ENCODE measurements around the gene CD80. TPM values are rescaled to one million over a fixed set of nuclear protein-coding genes. Genes with fewer than 3 reads are reported as not detected.

Gene CD80
- 10.2 and 14.8 TPM in 2 replicates for total RNA-seq (2011; cell fraction: chromatin; rRNA removed; ENCODE audit: low replicate concordance)
- total RNA-seq (2011; cell fraction: nucleolus; rRNA removed): 6.7 and 10.7 TPM in 2 replicates
- total RNA-seq (2011; cell fraction: nucleoplasm; rRNA removed): 9.2 and 12.3 TPM in 2 replicates
- 5.0 and 5.5 TPM in 2 replicates for total RNA-seq (2014; rRNA removed)
- 5.6 and 6.5 TPM in 2 replicates for total RNA-seq (2014; rRNA removed; fragmentation: Illumina TruSeq; extraction: Trizol)
- total RNA-seq (2015; rRNA removed; fragmentation: Illumina TruSeq; extraction: Trizol): 6.9 and 8.2 TPM in 2 replicates
- total RNA-seq (2021): 4.4 and 4.8 TPM in 2 replicates
- 0.38 and 3.0 TPM in 2 replicates for polyA plus RNA-seq (2011; rRNA removed)
- polyA plus RNA-seq (2011; cell fraction: cytosol; rRNA removed): 0.18 and 1.5 TPM in 2 replicates
- polyA plus RNA-seq (2011; cell fraction: nucleus; rRNA removed): 0.21 and 3.3 TPM in 2 replicates
- 7.0 and 23.4 TPM in 2 replicates for polyA plus RNA-seq (2012)
- polyA plus RNA-seq (2014; fragmentation: Illumina TruSeq; extraction: Trizol): 6.0 and 6.6 TPM in 2 replicates
- polyA plus RNA-seq (2014; fragmentation: Nextera tagmentation; extraction: Ambion mirVana): 1 to 10 TPM; 5.7 to 6.6 TPM
- 3.7 and 5.3 TPM in 2 replicates for polyA plus RNA-seq (2014; rRNA removed)
- polyA minus RNA-seq (2011; rRNA and poly(A)+ RNA removed): 0.87 and 3.6 TPM in 2 replicates
- polyA minus RNA-seq (2011; cell fraction: cytosol; rRNA and poly(A)+ RNA removed): 0.86 TPM in 1 of 2 replicates, not detected in the other
- 0.11 and 2.2 TPM in 2 replicates for polyA minus RNA-seq (2011; cell fraction: nucleus; rRNA and poly(A)+ RNA removed)
- percentile 52 among the genes with signal in this experiment for Bru-seq, nascent RNA
- percentile 47 among the genes with signal in this experiment for BruChase-seq, experiment 1, labeled RNA remaining after a 2-hour chase
- percentile 53 among the genes with signal in this experiment for BruChase-seq, experiment 2, labeled RNA remaining after a 6-hour chase
- long read RNA-seq, experiment 1, partial matches to known transcripts: 2 of 8 reads
- long read RNA-seq, experiment 1, other reads (novel, unspliced or antisense): 6 of 8 reads
- long read RNA-seq, experiment 2: 0 reads
- long read RNA-seq, experiment 3, partial matches to known transcripts: 0 of 3 reads
- long read RNA-seq, experiment 3, other reads (novel, unspliced or antisense): 0 of 3 reads

DNA sequence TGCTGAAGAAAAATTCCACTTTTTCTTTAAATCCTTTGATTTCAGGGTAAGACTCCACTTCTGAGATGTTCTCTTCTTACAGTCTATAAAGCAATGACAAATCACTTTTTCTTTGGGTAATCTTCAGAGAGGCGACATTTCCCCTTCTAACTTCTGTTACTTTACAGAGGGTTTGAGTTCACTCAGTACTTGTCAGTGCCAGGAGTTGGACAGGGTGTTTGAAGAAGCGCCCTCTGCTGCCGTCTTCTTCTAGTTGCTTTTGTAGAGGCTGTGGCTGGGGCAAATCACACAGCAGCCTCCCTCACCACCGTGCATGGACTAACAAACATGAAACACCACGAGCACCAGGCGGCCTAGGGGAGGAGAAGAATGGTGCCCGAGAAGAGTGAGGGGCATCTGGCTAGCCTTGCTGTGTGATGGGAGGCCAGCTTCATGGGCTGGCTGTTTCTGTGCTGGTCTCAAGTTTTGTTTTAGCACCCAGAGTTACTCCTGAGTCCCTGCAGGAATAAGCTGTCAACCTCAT lies at the start of gene CD80:
Gene CD80, minus strand, starts transcription at position 174 of the 523 bp plus-strand sequence. CDS start 1,886 bp downstream, outside the sequence.
- Histone ChIP-seq H3K79me2 (ENCODE audit: control insufficient read depth, insufficient read depth, low read length) (peaks cover 8% of the 10 kb centered on the region; the same call in 1 of the 3 replicates), H2AFZ (ENCODE audit: low read depth, low read length) (peak within 1 kb of the TSS; percentile 89), H3K9me3 (replicated peaks; ENCODE audit: control insufficient read depth, insufficient read depth, low read depth, low read length) (no peaks in the 10 kb centered on the region), H3K36me3 (ENCODE audit: control insufficient read depth, insufficient read depth, low read length) (no peaks in the 10 kb centered on the region), H3K9ac (ENCODE audit: insufficient read depth in 1 of 2, low read depth in 2 of 2, low read length in 2 of 2) (peak within 1 kb of the TSS; percentile 56 to 76; a peak in 3 of 4 replicates), H3K9me1 (ENCODE audit: control insufficient read depth, insufficient read depth, low read length) (no peaks in the 10 kb centered on the region), H3K4me3 (peak within 1 kb of the TSS; percentile 37), H3K27ac (ENCODE audit: extremely low read depth, low read depth, low read length) (peak within 1 kb of the TSS; percentile 73), H4K20me1 (replicated peaks; ENCODE audit: control insufficient read depth, insufficient read depth, low read length) (no peaks in the 10 kb centered on the region), H3K27me3 (ENCODE audit: control insufficient read depth in 2 of 2, insufficient read depth in 2 of 2, low read length in 2 of 2) (no peaks in the 10 kb centered on the region), H3K4me2 (ENCODE audit: insufficient read depth, low read length) (peak within 1 kb of the TSS; percentile 78), H3K4me1 (replicated peaks in 1 of 2; ENCODE audit: control insufficient read depth in 2 of 2, insufficient read depth in 2 of 2, low read length in 2 of 2) (peaks cover 0 to 12% of the 10 kb centered on the region in 2 experiments; a peak in 3 of 5 replicates)
- ATAC-seq: peak; percentile 96
- WGBS (ENCODE audit: insufficient coverage, low coverage, missing lambda C conversion rate): 0% methylated on average over 4 of the region's 7 CpGs
- peak; percentile 20 to 83 (median 43) for DNase-seq (ENCODE audit: extremely low read depth in 1 of 4, low spot score in 3 of 4)
- CTCF ChIA-PET (ENCODE audit: low intra/inter-chr PET ratio): no interaction called here
- in situ Hi-C loops (cut with MboI) (no loop called here), intact Hi-C loops (cut with micrococcal nuclease) (loop anchor here (2.0 to 5.0 kb wide), 3 partner anchors 35 to 118 kb away; partner anchors contain the start of genes COX17 and TIMMDC1)
- BruUV-seq (replicated peaks): no TSS peak
- peak; percentile 95 for FAIRE-seq
- POLR2A ChIA-PET: interaction anchor here (0.9 to 1.0 kb wide), 2 partner anchors 12 to 25 kb away, joined by 3 read pairs; no protein-coding TSS in a partner anchor
- TF ChIP-seq POLR2H (tag; IDR thresholded peaks at IDR 0.05; ENCODE audit: low read depth) (peak; percentile 68), MAZ (CRISPR knock-in tag; conservative IDR thresholded peaks at IDR 0.05 in 1 of 2, IDR thresholded peaks at IDR 0.05 in 1 of 2) (0 out of 4 replicates have a peak, but pooled peaks of 1 of the 2 experiments have one; percentile 41), FOXJ2 (tag; IDR thresholded peaks at IDR 0.05) (no peak), MTA3 (IDR thresholded peaks at IDR 0.05; ENCODE audit: borderline replicate concordance) (0 out of 2 replicates have a peak, but pooled peaks have one; percentile 25), ZNF316 (IDR thresholded peaks at IDR 0.05) (peak; percentile 31; the same call in 1 of the 2 replicates), JUND (IDR thresholded peaks at IDR 0.05; ENCODE audit: borderline replicate concordance, low read depth, low read length) (peak; percentile 31; the same call in 1 of the 2 replicates), JUND (tag; IDR thresholded peaks at IDR 0.05; ENCODE audit: borderline replicate concordance, low read depth, low read length) (no peak), NFE2 (IDR thresholded peaks at IDR 0.05; ENCODE audit: low read depth) (peak; percentile 18; the same call in 1 of the 2 replicates)
- TF ChIP-seq, protein P1, sequence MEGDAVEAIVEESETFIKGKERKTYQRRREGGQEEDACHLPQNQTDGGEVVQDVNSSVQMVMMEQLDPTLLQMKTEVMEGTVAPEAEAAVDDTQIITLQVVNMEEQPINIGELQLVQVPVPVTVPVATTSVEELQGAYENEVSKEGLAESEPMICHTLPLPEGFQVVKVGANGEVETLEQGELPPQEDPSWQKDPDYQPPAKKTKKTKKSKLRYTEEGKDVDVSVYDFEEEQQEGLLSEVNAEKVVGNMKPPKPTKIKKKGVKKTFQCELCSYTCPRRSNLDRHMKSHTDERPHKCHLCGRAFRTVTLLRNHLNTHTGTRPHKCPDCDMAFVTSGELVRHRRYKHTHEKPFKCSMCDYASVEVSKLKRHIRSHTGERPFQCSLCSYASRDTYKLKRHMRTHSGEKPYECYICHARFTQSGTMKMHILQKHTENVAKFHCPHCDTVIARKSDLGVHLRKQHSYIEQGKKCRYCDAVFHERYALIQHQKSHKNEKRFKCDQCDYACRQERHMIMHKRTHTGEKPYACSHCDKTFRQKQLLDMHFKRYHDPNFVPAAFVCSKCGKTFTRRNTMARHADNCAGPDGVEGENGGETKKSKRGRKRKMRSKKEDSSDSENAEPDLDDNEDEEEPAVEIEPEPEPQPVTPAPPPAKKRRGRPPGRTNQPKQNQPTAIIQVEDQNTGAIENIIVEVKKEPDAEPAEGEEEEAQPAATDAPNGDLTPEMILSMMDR (IDR thresholded peaks at IDR 0.05 in 2 of 3, conservative IDR thresholded peaks at IDR 0.05 in 1 of 3; ENCODE audit: insufficient read depth in 2 of 3, low read depth in 1 of 3, low read length in 3 of 3): peak; percentile 56 to 72 (median 62); a peak in 5 of 6 replicates
- TF ChIP-seq, protein P2, sequence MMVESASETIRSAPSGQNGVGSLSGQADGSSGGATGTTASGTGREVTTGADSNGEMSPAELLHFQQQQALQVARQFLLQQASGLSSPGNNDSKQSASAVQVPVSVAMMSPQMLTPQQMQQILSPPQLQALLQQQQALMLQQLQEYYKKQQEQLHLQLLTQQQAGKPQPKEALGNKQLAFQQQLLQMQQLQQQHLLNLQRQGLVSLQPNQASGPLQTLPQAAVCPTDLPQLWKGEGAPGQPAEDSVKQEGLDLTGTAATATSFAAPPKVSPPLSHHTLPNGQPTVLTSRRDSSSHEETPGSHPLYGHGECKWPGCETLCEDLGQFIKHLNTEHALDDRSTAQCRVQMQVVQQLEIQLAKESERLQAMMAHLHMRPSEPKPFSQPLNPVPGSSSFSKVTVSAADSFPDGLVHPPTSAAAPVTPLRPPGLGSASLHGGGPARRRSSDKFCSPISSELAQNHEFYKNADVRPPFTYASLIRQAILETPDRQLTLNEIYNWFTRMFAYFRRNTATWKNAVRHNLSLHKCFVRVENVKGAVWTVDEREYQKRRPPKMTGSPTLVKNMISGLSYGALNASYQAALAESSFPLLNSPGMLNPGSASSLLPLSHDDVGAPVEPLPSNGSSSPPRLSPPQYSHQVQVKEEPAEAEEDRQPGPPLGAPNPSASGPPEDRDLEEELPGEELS (CRISPR knock-in tag; IDR thresholded peaks at IDR 0.05; ENCODE audit: borderline replicate concordance): no peak
- TF ChIP-seq, protein P3, sequence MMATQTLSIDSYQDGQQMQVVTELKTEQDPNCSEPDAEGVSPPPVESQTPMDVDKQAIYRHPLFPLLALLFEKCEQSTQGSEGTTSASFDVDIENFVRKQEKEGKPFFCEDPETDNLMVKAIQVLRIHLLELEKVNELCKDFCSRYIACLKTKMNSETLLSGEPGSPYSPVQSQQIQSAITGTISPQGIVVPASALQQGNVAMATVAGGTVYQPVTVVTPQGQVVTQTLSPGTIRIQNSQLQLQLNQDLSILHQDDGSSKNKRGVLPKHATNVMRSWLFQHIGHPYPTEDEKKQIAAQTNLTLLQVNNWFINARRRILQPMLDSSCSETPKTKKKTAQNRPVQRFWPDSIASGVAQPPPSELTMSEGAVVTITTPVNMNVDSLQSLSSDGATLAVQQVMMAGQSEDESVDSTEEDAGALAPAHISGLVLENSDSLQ (IDR thresholded peaks at IDR 0.05): 0 out of 2 replicates have a peak, but pooled peaks have one; percentile 34

Data from K562 (cell line).